ENCODE measurements around the gene ZBTB6. TPM values are rescaled to one million over a fixed set of nuclear protein-coding genes. Genes with fewer than 3 reads are reported as not detected.
A peak's percentile ranks its signal among the peaks of the same experiment; 100 is the strongest.

ZBTB6 gene
- total and polyA plus RNA-seq, 9 of the 15 experiments (the other 6 are each of a cell fraction or from before 2014, with no cell fraction given) = 1.4 to 7.2 (median 5.3) TPM

- Histone ChIP-seq H3K36me3 (ENCODE audit: control insufficient read depth, insufficient read depth, low read length) (peaks cover 31% of the 10 kb centered on the region), H4K20me1 (replicated peaks; ENCODE audit: control insufficient read depth, insufficient read depth, low read length) (no peaks in the 10 kb centered on the region), H2AFZ (ENCODE audit: low read depth, low read length) (peak within 1 kb of the TSS; percentile 92), H3K9ac (ENCODE audit: insufficient read depth in 1 of 2, low read depth in 2 of 2, low read length in 2 of 2) (peak within 1 kb of the TSS; percentile 67 to 93), H3K4me1 (replicated peaks in 1 of 2; ENCODE audit: control insufficient read depth in 2 of 2, insufficient read depth in 2 of 2, low read length in 2 of 2) (peaks cover 13 to 14% of the 10 kb centered on the region in 2 experiments; a peak in 4 of 5 replicates), H3K9me1 (ENCODE audit: control insufficient read depth, insufficient read depth, low read length) (no peaks in the 10 kb centered on the region), H3K27me3 (ENCODE audit: control insufficient read depth in 2 of 2, insufficient read depth in 2 of 2, low read length in 2 of 2) (no peaks in the 10 kb centered on the region), H3K27ac (ENCODE audit: extremely low read depth, low read depth, low read length) (peak within 1 kb of the TSS; percentile 62), H3K4me3 (peak within 1 kb of the TSS; percentile 57), H3K9me3 (replicated peaks; ENCODE audit: control insufficient read depth, insufficient read depth, low read depth, low read length) (no peaks in the 10 kb centered on the region; the same call in 1 of the 2 replicates), H3K4me2 (ENCODE audit: insufficient read depth, low read length) (peak within 1 kb of the TSS; percentile 99), H3K79me2 (ENCODE audit: control insufficient read depth, insufficient read depth, low read length) (peaks cover 45% of the 10 kb centered on the region)
- CTCF ChIA-PET (ENCODE audit: low intra/inter-chr PET ratio) = no interaction called here
- peak; percentile 96 for ATAC-seq
- BruUV-seq (replicated peaks) = no TSS peak
- FAIRE-seq = peak; percentile 99
- WGBS (ENCODE audit: insufficient coverage, low coverage, missing lambda C conversion rate) = 2% methylated on average over 31 of the region's 54 CpGs
- POLR2A ChIA-PET = interaction anchor here (0.6 to 1.5 kb wide), 13 partner anchors 8 to 1873 kb away, joined by 3 to 12 read pairs (median 3); partner anchors contain the start of genes ZBTB26 and ZBTB6
- intact Hi-C loops (cut with micrococcal nuclease) = no loop called here
- in situ Hi-C loops (cut with MboI) = no loop called here
- peak; percentile 95 to 99 (median 98) for DNase-seq (ENCODE audit: extremely low read depth in 1 of 4, low spot score in 3 of 4)
- TF ChIP-seq CBX1 (IDR thresholded peaks at IDR 0.05; ENCODE audit: low read depth) (peak; percentile 97), ZBTB1 (CRISPR knock-in tag; IDR thresholded peaks at IDR 0.05; ENCODE audit: borderline replicate concordance, low read depth) (no peak; the same call in 1 of the 2 replicates), NCOA6 (IDR thresholded peaks at IDR 0.05) (peak; percentile 97), ZNF212 (CRISPR knock-in tag; IDR thresholded peaks at IDR 0.05) (no peak), RB1 (IDR thresholded peaks at IDR 0.05; ENCODE audit: low read depth) (peak; percentile 49; the same call in 1 of the 2 replicates), PHF21A (IDR thresholded peaks at IDR 0.05; ENCODE audit: borderline replicate concordance, low read depth) (peak; percentile 96), KLF6 (CRISPR knock-in tag; IDR thresholded peaks at IDR 0.05; ENCODE audit: borderline replicate concordance) (no peak), KLF13 (tag; IDR thresholded peaks at IDR 0.05; ENCODE audit: borderline replicate concordance, low read depth) (no peak), SMARCB1 (IDR thresholded peaks at IDR 0.05; ENCODE audit: insufficient read length, low read depth) (peak; percentile 48), DEAF1 (CRISPR knock-in tag; IDR thresholded peaks at IDR 0.05) (no peak), SRF (CRISPR knock-in tag; IDR thresholded peaks at IDR 0.05) (no peak), ZNF79 (CRISPR knock-in tag; IDR thresholded peaks at IDR 0.05; ENCODE audit: low read depth) (no peak), CBFA2T2 (conservative IDR thresholded peaks at IDR 0.05) (no peak), ZFP30 (CRISPR knock-in tag; IDR thresholded peaks at IDR 0.05; ENCODE audit: borderline replicate concordance) (no peak)
- TF ChIP-seq, protein P1, sequence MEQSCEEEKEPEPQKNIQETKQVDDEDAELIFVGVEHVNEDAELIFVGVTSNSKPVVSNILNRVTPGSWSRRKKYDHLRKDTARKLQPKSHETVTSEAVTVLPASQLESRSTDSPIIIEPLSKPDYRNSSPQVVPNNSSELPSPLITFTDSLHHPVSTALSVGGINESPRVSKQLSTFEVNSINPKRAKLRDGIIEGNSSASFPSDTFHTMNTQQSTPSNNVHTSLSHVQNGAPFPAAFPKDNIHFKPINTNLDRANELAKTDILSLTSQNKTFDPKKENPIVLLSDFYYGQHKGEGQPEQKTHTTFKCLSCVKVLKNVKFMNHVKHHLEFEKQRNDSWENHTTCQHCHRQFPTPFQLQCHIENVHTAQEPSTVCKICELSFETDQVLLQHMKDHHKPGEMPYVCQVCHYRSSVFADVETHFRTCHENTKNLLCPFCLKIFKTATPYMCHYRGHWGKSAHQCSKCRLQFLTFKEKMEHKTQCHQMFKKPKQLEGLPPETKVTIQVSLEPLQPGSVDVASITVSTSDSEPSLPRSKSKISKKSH (CRISPR knock-in tag; IDR thresholded peaks at IDR 0.05) = no peak
- TF ChIP-seq, protein P2, sequence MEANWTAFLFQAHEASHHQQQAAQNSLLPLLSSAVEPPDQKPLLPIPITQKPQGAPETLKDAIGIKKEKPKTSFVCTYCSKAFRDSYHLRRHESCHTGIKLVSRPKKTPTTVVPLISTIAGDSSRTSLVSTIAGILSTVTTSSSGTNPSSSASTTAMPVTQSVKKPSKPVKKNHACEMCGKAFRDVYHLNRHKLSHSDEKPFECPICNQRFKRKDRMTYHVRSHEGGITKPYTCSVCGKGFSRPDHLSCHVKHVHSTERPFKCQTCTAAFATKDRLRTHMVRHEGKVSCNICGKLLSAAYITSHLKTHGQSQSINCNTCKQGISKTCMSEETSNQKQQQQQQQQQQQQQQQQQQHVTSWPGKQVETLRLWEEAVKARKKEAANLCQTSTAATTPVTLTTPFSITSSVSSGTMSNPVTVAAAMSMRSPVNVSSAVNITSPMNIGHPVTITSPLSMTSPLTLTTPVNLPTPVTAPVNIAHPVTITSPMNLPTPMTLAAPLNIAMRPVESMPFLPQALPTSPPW (CRISPR knock-in tag; IDR thresholded peaks at IDR 0.05) = peak; percentile 93
Observed at GRCh38 chr9:122940749-122941581, 27.8 kb upstream of the ZBTB6 start, which contains the start of gene RABGAP1. Gene RABGAP1, plus strand, starts transcription at chr9:122941020. Its CDS starts 16,040 bp downstream, at chr9:122957060.
